ENCODE results near the gene B4GALT1.
"Not testable (repeated sequence)": the region's sequence is repeated elsewhere in the genome, so short reads cannot be mapped to it uniquely, and the experiment has no call there.

B4GALT1 gene

GRCh38 chr9:33185406-33185805, 18.3 kb upstream of the B4GALT1 start:
- in situ Hi-C loops (cut with MboI; ENCODE audit: low sequenced_read_pairs): no loop called here

- in situ Hi-C loops (cut with MboI; ENCODE audit: low sequenced_read_pairs): no loop called here
Observed at GRCh38 chr9:33184963-33185362, 17.8 kb upstream of the B4GALT1 start.

- in situ Hi-C loops (cut with MboI; ENCODE audit: low sequenced_read_pairs): no loop called here
Observed at GRCh38 chr9:33182519-33182918, 15.4 kb upstream of the B4GALT1 start.

- in situ Hi-C loops (cut with MboI; ENCODE audit: low sequenced_read_pairs): no loop called here
Observed at GRCh38 chr9:33180526-33181184, 13.5 kb upstream of the B4GALT1 start.

- in situ Hi-C loops (cut with MboI; ENCODE audit: low sequenced_read_pairs): no loop called here
Observed at GRCh38 chr9:33178972-33179697, 12.0 kb upstream of the B4GALT1 start.

GRCh38 chr9:33177639-33178038, 10.5 kb upstream of the B4GALT1 start:
- in situ Hi-C loops (cut with MboI; ENCODE audit: low sequenced_read_pairs): no loop called here

- in situ Hi-C loops (cut with MboI; ENCODE audit: low sequenced_read_pairs): no loop called here
Observed at GRCh38 chr9:33177086-33177485, 9.9 kb upstream of the B4GALT1 start.

GRCh38 chr9:33175649-33176325, 8.7 kb upstream of the B4GALT1 start:
- in situ Hi-C loops (cut with MboI; ENCODE audit: low sequenced_read_pairs): no loop called here

GRCh38 chr9:33172256-33173238, 5.4 kb upstream of the B4GALT1 start:
- in situ Hi-C loops (cut with MboI; ENCODE audit: low sequenced_read_pairs): no loop called here

GRCh38 chr9:33170464-33171415, 3.6 kb upstream of the B4GALT1 start:
- in situ Hi-C loops (cut with MboI; ENCODE audit: low sequenced_read_pairs): no loop called here

- in situ Hi-C loops (cut with MboI; ENCODE audit: low sequenced_read_pairs): no loop called here
Observed at GRCh38 chr9:33168941-33169544, 1.9 kb upstream of the B4GALT1 start.

GRCh38 chr9:33167972-33168461, 881 bp upstream of the B4GALT1 start:
- in situ Hi-C loops (cut with MboI; ENCODE audit: low sequenced_read_pairs): no loop called here

GRCh38 chr9:33166231-33167083, 679 bp downstream of the B4GALT1 start:
- in situ Hi-C loops (cut with MboI; ENCODE audit: low sequenced_read_pairs): no loop called here

GRCh38 chr9:33165263-33166151, 1.6 kb downstream of the B4GALT1 start:
- in situ Hi-C loops (cut with MboI; ENCODE audit: low sequenced_read_pairs): no loop called here

- in situ Hi-C loops (cut with MboI; ENCODE audit: low sequenced_read_pairs): not testable (repeated sequence)
Observed at GRCh38 chr9:33164921-33165262, 2.2 kb downstream of the B4GALT1 start.

GRCh38 chr9:33164138-33164809, 2.9 kb downstream of the B4GALT1 start:
- in situ Hi-C loops (cut with MboI; ENCODE audit: low sequenced_read_pairs): no loop called here
